Measurements from ENCODE around the gene BTBD9.

Gene BTBD9

GRCh38 chr6:38341496-38341895 lies 298.2 kb downstream of the BTBD9 start:
- no peak for DNase-seq (ENCODE audit: low read depth)

- no peak for DNase-seq (ENCODE audit: low read depth)
Measured at GRCh38 chr6:38339914-38340313, 299.8 kb downstream of the BTBD9 start.

GRCh38 chr6:38337819-38338465 lies 301.8 kb downstream of the BTBD9 start:
- DNase-seq (ENCODE audit: low read depth) = no peak

GRCh38 chr6:38336922-38337321 lies 302.8 kb downstream of the BTBD9 start:
- DNase-seq (ENCODE audit: low read depth) = no peak

- no peak for DNase-seq (ENCODE audit: low read depth)
Measured at GRCh38 chr6:38326837-38327236, 312.9 kb downstream of the BTBD9 start.

GRCh38 chr6:38323216-38323615 lies 316.5 kb downstream of the BTBD9 start:
- no peak for DNase-seq (ENCODE audit: low read depth)

- no peak for DNase-seq (ENCODE audit: low read depth)
Measured at GRCh38 chr6:38322138-38322537, 317.6 kb downstream of the BTBD9 start.

- DNase-seq (ENCODE audit: low read depth) = no peak
Measured at GRCh38 chr6:38320843-38321242, 318.9 kb downstream of the BTBD9 start.

- no peak for DNase-seq (ENCODE audit: low read depth)
Measured at GRCh38 chr6:38320358-38320757, 319.4 kb downstream of the BTBD9 start.

GRCh38 chr6:38319256-38320212 lies 320.2 kb downstream of the BTBD9 start:
- DNase-seq (ENCODE audit: low read depth) = no peak

- DNase-seq (ENCODE audit: low read depth) = no peak
Measured at GRCh38 chr6:38316099-38316868, 323.4 kb downstream of the BTBD9 start.

GRCh38 chr6:38311201-38311600 lies 328.5 kb downstream of the BTBD9 start:
- no peak for DNase-seq (ENCODE audit: low read depth)

GRCh38 chr6:38310061-38310460 lies 329.7 kb downstream of the BTBD9 start:
- no peak for DNase-seq (ENCODE audit: low read depth)

GRCh38 chr6:38307740-38308139 lies 332.0 kb downstream of the BTBD9 start:
- DNase-seq (ENCODE audit: low read depth) = no peak

GRCh38 chr6:38306931-38307330 lies 332.8 kb downstream of the BTBD9 start:
- DNase-seq (ENCODE audit: low read depth) = no peak

GRCh38 chr6:38305995-38306681 lies 333.6 kb downstream of the BTBD9 start:
- DNase-seq (ENCODE audit: low read depth) = no peak

- DNase-seq (ENCODE audit: low read depth) = no peak
Measured at GRCh38 chr6:38302838-38303237, 336.9 kb downstream of the BTBD9 start.

- no peak for DNase-seq (ENCODE audit: low read depth)
Measured at GRCh38 chr6:38302081-38302480, 337.6 kb downstream of the BTBD9 start.

GRCh38 chr6:38290133-38290799 lies 349.5 kb downstream of the BTBD9 start:
- no peak for DNase-seq (ENCODE audit: low read depth)

GRCh38 chr6:38287487-38287886 lies 352.2 kb downstream of the BTBD9 start:
- DNase-seq (ENCODE audit: low read depth) = no peak

- DNase-seq (ENCODE audit: low read depth) = no peak
Measured at GRCh38 chr6:38284802-38285394, 354.8 kb downstream of the BTBD9 start.
